HG02678 (cell line): ENCODE results near the gene AXIN1.
"Not testable (repeated sequence)": the region's sequence is repeated elsewhere in the genome, so short reads cannot be mapped to it uniquely, and the experiment has no call there.

Source experiments
- ATAC-seq: cut with Tn5 transposase; IDR thresholded peaks from one replicate; pipeline ENCODE4 v1.9.1; 2021; ENCODE audit warnings: mild to moderate bottlenecking, moderate library complexity; ENCODE audit not compliant: unreplicated experiment

Gene AXIN1

GRCh38 chr16:352547-353403, at the start of gene AXIN1:
Gene AXIN1, minus strand, starts transcription at chr16:352723. Its CDS starts 5,698 bp downstream, at chr16:347025.
- ATAC-seq: peak; percentile 67

- ATAC-seq: peak; percentile 63
These were observed 49.2 kb upstream of the AXIN1 start, which contains the start of gene DECR2 for GRCh38 chr16:401468-402348. Gene DECR2, plus strand, starts transcription at chr16:401885. Its CDS starts 79 bp downstream, at chr16:401964.

- no peak for ATAC-seq
These were observed 47.6 kb upstream of the AXIN1 start for GRCh38 chr16:400061-400591.

GRCh38 chr16:399340-400019, 47.0 kb upstream of the AXIN1 start:
- ATAC-seq: no peak

- ATAC-seq: no peak
These were observed 46.2 kb upstream of the AXIN1 start for GRCh38 chr16:398561-399339.

- no peak for ATAC-seq
These were observed 45.3 kb upstream of the AXIN1 start for GRCh38 chr16:397736-398332.

- ATAC-seq: no peak
These were observed 44.7 kb upstream of the AXIN1 start, which contains the start of gene NME4 for GRCh38 chr16:397135-397661. Gene NME4, plus strand, starts transcription at chr16:397199. Its CDS starts 24 bp downstream, at chr16:397223.

- no peak for ATAC-seq
These were observed 44.1 kb upstream of the AXIN1 start for GRCh38 chr16:396605-397004.

GRCh38 chr16:396199-396598, 43.7 kb upstream of the AXIN1 start:
- ATAC-seq: no peak

- ATAC-seq: no peak
These were observed 40.0 kb upstream of the AXIN1 start for GRCh38 chr16:392450-393030.

- ATAC-seq: no peak
These were observed 39.4 kb upstream of the AXIN1 start for GRCh38 chr16:391885-392335.

GRCh38 chr16:389352-389751, 36.8 kb upstream of the AXIN1 start:
- no peak for ATAC-seq

GRCh38 chr16:387761-388666, 35.5 kb upstream of the AXIN1 start:
- ATAC-seq: not testable (repeated sequence)

GRCh38 chr16:386641-387156, 34.2 kb upstream of the AXIN1 start:
- no peak for ATAC-seq

GRCh38 chr16:383326-384051, 31.0 kb upstream of the AXIN1 start:
- no peak for ATAC-seq

- ATAC-seq: peak; percentile 62
These were observed 29.5 kb upstream of the AXIN1 start, which contains the start of gene PGAP6 for GRCh38 chr16:381789-382717. Gene PGAP6, minus strand, starts transcription at chr16:381978. Its CDS starts 157 bp downstream, at chr16:381821.
